Measurements from ENCODE around the gene PARD6B.

GRCh38 chr20:50750145-50750671, 18.8 kb downstream of the PARD6B start:
- TF ChIP-seq CTCF (IDR thresholded peaks at IDR 0.05): no peak
- TF ChIP-seq POLR2AphosphoS5 (IDR thresholded peaks at IDR 0.05): no peak

Data from prostate gland (tissue), 2 donors.